Tibial artery (tissue), 4 donors: ENCODE measurements around the gene KRT7.

Experiments
- DNase-seq, 2 donors: peaks; one replicate each; pipeline ENCODE4 v3.0.0-alpha.2; 2019
- H3K27ac ChIP-seq, 2 donors: fragments of 200-600 bp; sonication (generic) in 1 of 2; 1 replicate in 1 of 2; 2 replicates in 1 of 2; pipeline ENCODE4 v1.5.1; 2018 to 2019; ENCODE audit warnings: mild to moderate bottlenecking in 1 of 2
- H3K27me3 ChIP-seq, 2 donors: fragments of 200-600 bp; sonication (generic) in 1 of 2; one replicate each; pipeline versions ENCODE4 v1.5.1 to v1.6.0; 2016 to 2019
- H3K36me3 ChIP-seq, 3 donors: fragments of 200-600 bp; sonication (generic) in 2 of 3; one replicate each; pipeline ENCODE4 v1.5.1; 2016 to 2019; ENCODE audit warnings: mild to moderate bottlenecking in 2 of 3
- H3K4me1 ChIP-seq, 4 donors: fragments of 200-600 bp; sonication (generic) in 2 of 4; 1 replicate in 3 of 4; 2 replicates in 1 of 4; pipeline ENCODE4 v1.5.1; 2016 to 2019
- H3K4me3 ChIP-seq, 2 donors: fragments of 200-600 bp; sonication (generic) in 1 of 2; 1 replicate in 1 of 2; 2 replicates in 1 of 2; pipeline ENCODE4 v1.5.1; 2018 to 2019; ENCODE audit warnings: mild to moderate bottlenecking in 2 of 2
- H3K9me3 ChIP-seq, 3 donors: fragments of 200-600 bp; sonication (generic) in 1 of 3; one replicate each; pipeline ENCODE4 v1.5.1; 2016 to 2019
- intact Hi-C: fragments of 100-400 bp; cut with DNase I; formaldehyde crosslinking; loops from one replicate; pipeline ENCODE4 v1.15.0; 2023; ENCODE audit warnings: low total_unique reads
- TF ChIP-seq, protein P1 (sequence below), 2 experiments: fragments of 200-600 bp in 1 of 2; fragments of 450-650 bp in 1 of 2; IDR thresholded peaks; one replicate each; pipeline ENCODE4 v1.5.1; 2017 to 2019; ENCODE audit warnings: antibody characterized with exemption in 2 of 2, mild to moderate bottlenecking in 1 of 2, moderate library complexity in 1 of 2

The KRT7 gene

DNA sequence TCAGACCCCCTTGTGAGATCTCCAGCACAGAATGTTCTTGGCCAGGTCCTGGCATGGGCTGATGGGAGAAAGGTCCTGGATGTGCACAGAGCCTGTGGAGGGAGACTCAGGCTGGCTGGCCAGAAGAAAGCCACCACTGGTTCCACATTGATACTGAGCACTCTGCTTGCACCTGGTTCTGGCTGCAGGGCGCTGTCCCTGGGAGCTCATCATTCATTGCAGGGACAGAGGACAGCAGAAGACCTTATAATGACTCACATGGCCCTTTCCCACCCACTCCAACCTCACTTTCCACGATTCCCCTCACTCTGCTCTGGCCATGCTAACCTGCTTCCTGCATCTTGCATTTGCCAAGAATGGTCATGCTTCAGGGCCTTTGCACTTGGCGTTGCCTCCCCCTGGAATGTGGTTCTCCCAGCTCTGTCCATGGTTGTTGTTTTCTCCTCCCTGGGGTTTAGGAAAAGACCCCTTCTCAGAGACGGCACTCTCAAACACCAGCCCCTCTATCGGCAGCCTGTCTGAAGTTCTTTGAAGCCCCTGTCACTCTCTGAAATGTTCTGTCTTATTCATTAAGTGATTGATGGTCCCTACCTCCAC, 10.3 kb downstream of the KRT7 start:
- Histone ChIP-seq H3K4me1 (peaks cover 4 to 70% (median 52%) of the 10 kb centered on the region in 4 donors), H3K27me3 (no peaks in the 10 kb centered on the region), H3K36me3 (peaks cover 0 to 9% (median 0%) of the 10 kb centered on the region in 3 donors), H3K4me3 (no peak overlapping the region), H3K9me3 (no peaks in the 10 kb centered on the region), H3K27ac (peak overlapping the region; percentile 67 to 72)
- TF ChIP-seq, protein P1, sequence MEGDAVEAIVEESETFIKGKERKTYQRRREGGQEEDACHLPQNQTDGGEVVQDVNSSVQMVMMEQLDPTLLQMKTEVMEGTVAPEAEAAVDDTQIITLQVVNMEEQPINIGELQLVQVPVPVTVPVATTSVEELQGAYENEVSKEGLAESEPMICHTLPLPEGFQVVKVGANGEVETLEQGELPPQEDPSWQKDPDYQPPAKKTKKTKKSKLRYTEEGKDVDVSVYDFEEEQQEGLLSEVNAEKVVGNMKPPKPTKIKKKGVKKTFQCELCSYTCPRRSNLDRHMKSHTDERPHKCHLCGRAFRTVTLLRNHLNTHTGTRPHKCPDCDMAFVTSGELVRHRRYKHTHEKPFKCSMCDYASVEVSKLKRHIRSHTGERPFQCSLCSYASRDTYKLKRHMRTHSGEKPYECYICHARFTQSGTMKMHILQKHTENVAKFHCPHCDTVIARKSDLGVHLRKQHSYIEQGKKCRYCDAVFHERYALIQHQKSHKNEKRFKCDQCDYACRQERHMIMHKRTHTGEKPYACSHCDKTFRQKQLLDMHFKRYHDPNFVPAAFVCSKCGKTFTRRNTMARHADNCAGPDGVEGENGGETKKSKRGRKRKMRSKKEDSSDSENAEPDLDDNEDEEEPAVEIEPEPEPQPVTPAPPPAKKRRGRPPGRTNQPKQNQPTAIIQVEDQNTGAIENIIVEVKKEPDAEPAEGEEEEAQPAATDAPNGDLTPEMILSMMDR (IDR thresholded peaks at IDR 0.05), result no peak
- intact Hi-C loops, result no loop called here
- DNase-seq, result peak in 1 of 2 donors; percentile 51

DNA sequence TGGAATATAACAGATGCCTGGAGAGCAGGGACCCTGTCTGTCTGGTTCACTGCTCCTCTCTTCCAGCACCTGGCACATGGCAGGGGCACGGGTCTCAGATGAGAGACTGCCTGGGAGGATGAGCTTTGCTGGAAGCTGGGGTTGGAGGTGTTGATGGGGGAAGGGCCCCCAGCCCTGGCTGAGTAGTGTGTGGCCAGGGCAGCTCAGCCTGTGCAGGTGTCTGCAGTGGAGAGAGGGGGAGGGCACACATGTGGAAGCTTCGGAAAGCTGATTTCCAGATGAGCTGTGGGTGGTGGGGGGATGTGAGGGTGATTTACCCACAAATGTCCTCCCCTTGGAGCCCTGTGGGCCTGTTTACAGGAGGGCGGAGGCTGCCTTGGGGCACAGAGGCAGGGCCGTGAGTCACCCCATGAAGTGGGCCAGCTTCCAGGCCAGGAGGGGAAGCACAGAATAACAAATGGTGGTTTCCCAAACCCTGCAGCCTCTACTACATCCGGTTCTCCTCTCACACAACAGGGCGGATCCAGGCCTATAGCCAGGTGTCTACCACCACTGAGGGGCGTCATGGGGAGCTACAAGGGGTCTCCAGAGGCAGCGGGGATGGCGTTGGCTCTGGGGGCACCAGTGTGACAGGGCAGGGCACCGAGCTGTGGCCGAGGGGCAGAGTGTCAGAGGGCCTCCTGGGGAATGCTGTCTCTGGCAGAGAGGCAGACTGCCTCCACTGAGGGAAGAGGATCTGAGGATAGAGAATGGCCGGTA, 11.0 kb downstream of the KRT7 start:
- peak; percentile 89 to 94 for DNase-seq
- intact Hi-C loops, result no loop called here

DNA sequence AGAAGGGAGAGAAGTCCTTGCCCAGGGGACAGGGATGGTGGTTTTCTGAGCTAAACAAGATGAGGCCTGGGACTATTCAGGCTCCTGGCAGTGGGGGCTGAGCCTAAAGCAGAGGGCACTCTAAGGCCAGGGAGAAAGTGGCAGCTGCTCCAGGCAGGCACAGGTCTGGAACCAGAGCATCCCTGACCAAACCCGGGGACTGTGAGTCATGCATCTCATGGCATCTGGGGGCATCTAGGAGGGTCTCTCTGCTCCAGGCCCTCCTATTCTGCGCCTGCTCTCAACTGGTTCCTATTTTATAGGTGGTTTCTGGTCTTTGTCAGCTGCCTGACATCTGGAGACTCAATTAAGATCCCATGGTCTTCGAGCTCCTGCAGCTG, 11.6 kb downstream of the KRT7 start:
- no peak overlapping the region for H3K4me3 ChIP-seq
- peak overlapping the region; percentile 67 to 72 for H3K27ac ChIP-seq
- H3K9me3 ChIP-seq, result no peaks in the 10 kb centered on the region
- peaks cover 0 to 9% (median 0%) of the 10 kb centered on the region in 3 donors for H3K36me3 ChIP-seq
- TF ChIP-seq, protein P1 (IDR thresholded peaks at IDR 0.05), result no peak
- intact Hi-C loops, result no loop called here
- peak in 1 of 2 donors; percentile 31 for DNase-seq
- peaks cover 4 to 79% (median 64%) of the 10 kb centered on the region in 4 donors for H3K4me1 ChIP-seq
- no peaks in the 10 kb centered on the region for H3K27me3 ChIP-seq

More for the DNA sequence above, 11.0 kb downstream of the KRT7 start:
- Histone ChIP-seq H3K4me3 (no peak overlapping the region), H3K4me1 (peaks cover 4 to 73% (median 59%) of the 10 kb centered on the region in 4 donors), H3K9me3 (no peaks in the 10 kb centered on the region), H3K27me3 (no peaks in the 10 kb centered on the region), H3K36me3 (peaks cover 0 to 9% (median 0%) of the 10 kb centered on the region in 3 donors), H3K27ac (peak overlapping the region; percentile 67 to 72)
- TF ChIP-seq, protein P1 (IDR thresholded peaks at IDR 0.05), result no peak

DNA sequence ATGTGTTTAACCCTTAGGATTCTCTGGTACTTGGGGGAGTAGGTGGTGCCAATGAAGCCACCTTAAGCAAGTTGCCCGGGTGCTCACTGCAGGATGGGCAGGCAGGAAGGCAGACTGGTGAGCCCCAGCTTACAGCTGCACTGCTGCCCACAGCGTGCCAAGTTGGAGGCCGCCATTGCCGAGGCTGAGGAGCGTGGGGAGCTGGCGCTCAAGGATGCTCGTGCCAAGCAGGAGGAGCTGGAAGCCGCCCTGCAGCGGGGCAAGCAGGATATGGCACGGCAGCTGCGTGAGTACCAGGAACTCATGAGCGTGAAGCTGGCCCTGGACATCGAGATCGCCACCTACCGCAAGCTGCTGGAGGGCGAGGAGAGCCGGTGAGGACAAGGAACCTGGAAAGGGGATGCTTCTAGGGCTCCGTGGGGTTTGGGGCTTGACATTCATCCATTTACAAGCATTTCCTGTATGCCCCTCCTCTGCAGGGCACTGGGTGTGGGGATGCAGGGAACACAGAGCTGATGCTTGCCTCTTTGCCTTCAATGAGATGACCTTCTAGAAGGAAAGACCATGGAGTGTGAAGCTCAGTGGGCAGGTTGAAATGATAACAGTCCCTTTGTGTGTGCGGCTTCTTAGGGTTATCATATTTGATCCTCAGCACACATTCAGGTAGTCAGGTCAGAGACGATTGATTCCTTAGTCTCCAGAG, 12.4 kb downstream of the KRT7 start:
- Histone ChIP-seq H3K27ac (peak overlapping the region in 1 of 2 donors; percentile 70), H3K4me3 (no peak overlapping the region), H3K4me1 (peaks cover 4 to 86% (median 68%) of the 10 kb centered on the region in 4 donors), H3K27me3 (no peaks in the 10 kb centered on the region), H3K36me3 (peaks cover 0 to 9% (median 0%) of the 10 kb centered on the region in 3 donors), H3K9me3 (no peaks in the 10 kb centered on the region)
- DNase-seq, result peak in 1 of 2 donors; percentile 54
- TF ChIP-seq, protein P1 (IDR thresholded peaks at IDR 0.05), result no peak
- intact Hi-C loops, result no loop called here

DNA sequence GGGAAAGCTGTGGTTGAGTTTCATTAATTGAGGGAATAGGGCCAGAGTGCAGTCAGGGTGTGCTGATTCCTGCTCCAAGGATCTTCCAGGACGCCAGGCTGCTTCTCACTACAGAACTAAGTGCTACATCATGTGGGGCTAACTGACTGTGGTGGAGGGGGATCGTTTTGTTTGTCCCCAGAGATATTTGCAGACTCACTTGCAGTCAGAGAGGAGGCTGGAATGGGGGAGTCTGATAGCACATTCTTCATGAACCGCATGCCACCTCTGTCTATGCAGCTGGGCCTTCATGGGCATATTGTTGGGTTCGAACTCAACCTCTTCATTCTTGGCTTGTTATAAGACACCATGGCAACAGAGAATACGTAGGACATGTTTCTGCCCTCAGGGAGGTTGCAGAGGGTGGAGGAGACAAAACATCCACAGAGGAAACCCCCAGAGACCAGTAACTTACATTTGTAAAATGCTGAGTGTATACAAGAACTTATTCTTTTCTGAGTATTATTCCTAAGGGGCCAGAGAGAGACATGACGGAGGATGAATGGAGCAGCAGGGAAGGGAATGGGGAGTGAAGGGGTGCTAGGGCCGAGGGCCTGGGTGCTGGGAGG, 13.0 kb downstream of the KRT7 start:
- Histone ChIP-seq H3K27me3 (no peaks in the 10 kb centered on the region), H3K27ac (peak overlapping the region; percentile 70 to 73), H3K36me3 (peaks cover 0 to 9% (median 0%) of the 10 kb centered on the region in 3 donors), H3K4me3 (no peak overlapping the region), H3K9me3 (no peaks in the 10 kb centered on the region), H3K4me1 (peaks cover 4 to 86% (median 69%) of the 10 kb centered on the region in 4 donors)
- intact Hi-C loops, result no loop called here
- DNase-seq, result no peak
- TF ChIP-seq, protein P1 (IDR thresholded peaks at IDR 0.05), result no peak
